Hepatocyte (in vitro differentiated cells): ENCODE measurements around the gene TCEA2. TPM values are rescaled to one million over a fixed set of nuclear protein-coding genes. Genes with fewer than 3 reads are reported as not detected.

Experiments used
- DNase-seq: peaks from one replicate; pipeline ENCODE4 v3.0.0-alpha.2; 2016; ENCODE audit warnings: low spot score
- H2AFZ ChIP-seq: fragments of 200-600 bp; sonication (generic); 2 replicates; pipeline ENCODE4 v1.6.0; 2016; ENCODE audit warnings: antibody characterized with exemption, mild to moderate bottlenecking
- H3K27ac ChIP-seq: fragments of 200-600 bp; sonication (generic); 2 replicates; pipeline ENCODE4 v1.5.1; 2016; ENCODE audit warnings: mild to moderate bottlenecking
- H3K27me3 ChIP-seq: fragments of 200-600 bp; sonication (generic); 2 replicates; pipeline ENCODE4 v1.6.1; 2016
- H3K36me3 ChIP-seq: fragments of 200-600 bp; sonication (generic); replicated peaks from 2 replicates; pipeline ENCODE4 v1.5.1; 2016; ENCODE audit warnings: low read depth; ENCODE audit not compliant: insufficient read depth
- H3K4me1 ChIP-seq: fragments of 200-600 bp; sonication (generic); 2 replicates; pipeline ENCODE4 v1.5.1; 2016; ENCODE audit warnings: mild to moderate bottlenecking, moderate library complexity; ENCODE audit not compliant: insufficient read depth
- H3K4me2 ChIP-seq: fragments of 200-600 bp; sonication (generic); 2 replicates; pipeline ENCODE4 v1.6.0; 2016
- H3K4me3 ChIP-seq: fragments of 200-600 bp; sonication (generic); 2 replicates; pipeline ENCODE4 v1.5.1; 2016; ENCODE audit warnings: mild to moderate bottlenecking
- H3K79me2 ChIP-seq: fragments of 200-600 bp; sonication (generic); 2 replicates; pipeline ENCODE4 v1.6.0; 2017; ENCODE audit warnings: mild to moderate bottlenecking
- H3K9me2 ChIP-seq: fragments of 200-600 bp; sonication (generic); replicated peaks from 2 replicates; pipeline ENCODE4 v1.6.0; 2017; ENCODE audit warnings: mild to moderate bottlenecking; ENCODE audit not compliant: insufficient read depth
- H3K9me3 ChIP-seq: fragments of 200-600 bp; sonication (generic); 2 replicates; pipeline ENCODE4 v1.5.1; 2016; ENCODE audit warnings: low read depth, mild to moderate bottlenecking
- H4K20me1 ChIP-seq: fragments of 200-600 bp; sonication (generic); 2 replicates; pipeline ENCODE4 v1.6.0; 2016; ENCODE audit warnings: mild to moderate bottlenecking; ENCODE audit not compliant: insufficient read depth, poor library complexity, severe bottlenecking
- CTCF ChIP-seq: fragments of 200-600 bp; sonication (generic); IDR thresholded peaks from 2 replicates; pipeline ENCODE4 v1.5.1; 2016; ENCODE audit warnings: antibody characterized with exemption, mild to moderate bottlenecking; ENCODE audit not compliant: poor library complexity
- EZH2 ChIP-seq: fragments of 200-600 bp; sonication (generic); IDR thresholded peaks from 2 replicates; pipeline ENCODE4 v1.6.1; 2016; ENCODE audit warnings: antibody characterized with exemption, mild to moderate bottlenecking, borderline replicate concordance
- EZH2phosphoT487 ChIP-seq: fragments of 200-600 bp; sonication (generic); IDR thresholded peaks from one replicate; pipeline ENCODE4 v1.6.1; 2018; ENCODE audit warnings: antibody characterized with exemption, mild to moderate bottlenecking, low read depth, moderate library complexity; ENCODE audit not compliant: unreplicated experiment, severe bottlenecking
- WGBS: methylation state at CpG from one replicate; pipeline ENCODE4 v1.1.6; 2016; ENCODE audit warnings: low lambda C conversion rate; ENCODE audit errors: missing lambda C conversion rate; 5-methylcytosine and 5-hydroxymethylcytosine counted together
- polyA plus RNA-seq: library from polyadenylated mRNA; unstranded; fragments of >200 nt; fragmentation: Nextera tagmentation; extraction: Ambion mirVana; gene quantifications from 2 replicates; pipeline ENCODE4 v1.2.1, GENCODE V29; 2016
- total RNA-seq: library from RNA; depleted of rRNA; stranded (reverse); fragments of >200 nt; gene quantifications from 2 replicates; pipeline ENCODE4 v1.2.3, GENCODE V29; 2014

The TCEA2 gene
- total and polyA plus RNA-seq, 2 experiments from 2014 or later = 26.0 to 74.2 TPM

- H3K36me3 ChIP-seq = no peaks in the 10 kb centered on the region
- WGBS = 81% methylated on average over 18 of the region's 20 CpGs
- H3K27me3 ChIP-seq = peaks cover 35% of the 10 kb centered on the region
- peaks cover 8% of the 10 kb centered on the region for H3K4me1 ChIP-seq
- TF ChIP-seq CTCF (no peak), EZH2 (no peak), EZH2phosphoT487 (no peak)
- no peaks in the 10 kb centered on the region for H3K79me2 ChIP-seq
- H3K4me3 ChIP-seq = no peak overlapping the region
- H3K4me2 ChIP-seq = no peak overlapping the region
- H3K9me2 ChIP-seq = no peaks in the 10 kb centered on the region
- no peak overlapping the region for H3K27ac ChIP-seq
- no peaks in the 10 kb centered on the region for H4K20me1 ChIP-seq
- no peak overlapping the region for H2AFZ ChIP-seq
- no peak for DNase-seq
- no peaks in the 10 kb centered on the region for H3K9me3 ChIP-seq
These were observed 41.1 kb downstream of the TCEA2 start for GRCh38 chr20:64103871-64104666.

GRCh38 chr20:64104667-64105451 is 41.9 kb downstream of the TCEA2 start:
- H4K20me1 ChIP-seq = no peaks in the 10 kb centered on the region
- WGBS = 93% methylated on average over 16 of the region's 25 CpGs
- H2AFZ ChIP-seq = no peak overlapping the region
- DNase-seq = no peak
- no peaks in the 10 kb centered on the region for H3K9me3 ChIP-seq
- H3K9me2 ChIP-seq = no peaks in the 10 kb centered on the region
- TF ChIP-seq CTCF = no peak
- H3K36me3 ChIP-seq = no peaks in the 10 kb centered on the region
- peaks cover 8% of the 10 kb centered on the region for H3K4me1 ChIP-seq
- no peak overlapping the region for H3K4me2 ChIP-seq
- peaks cover 35% of the 10 kb centered on the region for H3K27me3 ChIP-seq
- no peaks in the 10 kb centered on the region for H3K79me2 ChIP-seq
- no peak overlapping the region for H3K4me3 ChIP-seq
- H3K27ac ChIP-seq = no peak overlapping the region

GRCh38 chr20:64105846-64106434 is 42.9 kb downstream of the TCEA2 start:
- H3K27ac ChIP-seq = no peak overlapping the region
- WGBS = 94% methylated on average over 39 of the region's 39 CpGs
- no peak overlapping the region for H3K4me2 ChIP-seq
- peaks cover 26% of the 10 kb centered on the region for H3K27me3 ChIP-seq
- H3K9me3 ChIP-seq = no peaks in the 10 kb centered on the region
- no peaks in the 10 kb centered on the region for H3K79me2 ChIP-seq
- H3K4me1 ChIP-seq = peaks cover 8% of the 10 kb centered on the region
- no peak overlapping the region for H3K4me3 ChIP-seq
- TF ChIP-seq CTCF (no peak), EZH2 (no peak), EZH2phosphoT487 (no peak)
- H2AFZ ChIP-seq = no peak overlapping the region
- no peak for DNase-seq
- H3K9me2 ChIP-seq = no peaks in the 10 kb centered on the region
- H4K20me1 ChIP-seq = no peaks in the 10 kb centered on the region
- no peaks in the 10 kb centered on the region for H3K36me3 ChIP-seq
